GM10847 (cell line): ENCODE measurements around the gene LIN28A.
A peak's percentile ranks its signal among the peaks of the same experiment; 100 is the strongest.

ENCODE experiments used
- POLR2A ChIP-seq: IDR thresholded peaks from 2 replicates; pipeline ENCODE4 v1.6.1; 2011; ENCODE audit not compliant: insufficient read length; ENCODE audit errors: extremely low read depth

The LIN28A gene

GRCh38 chr1:26411624-26412074 lies 1.0 kb downstream of the LIN28A start:
- no peak for TF ChIP-seq POLR2A

DNA sequence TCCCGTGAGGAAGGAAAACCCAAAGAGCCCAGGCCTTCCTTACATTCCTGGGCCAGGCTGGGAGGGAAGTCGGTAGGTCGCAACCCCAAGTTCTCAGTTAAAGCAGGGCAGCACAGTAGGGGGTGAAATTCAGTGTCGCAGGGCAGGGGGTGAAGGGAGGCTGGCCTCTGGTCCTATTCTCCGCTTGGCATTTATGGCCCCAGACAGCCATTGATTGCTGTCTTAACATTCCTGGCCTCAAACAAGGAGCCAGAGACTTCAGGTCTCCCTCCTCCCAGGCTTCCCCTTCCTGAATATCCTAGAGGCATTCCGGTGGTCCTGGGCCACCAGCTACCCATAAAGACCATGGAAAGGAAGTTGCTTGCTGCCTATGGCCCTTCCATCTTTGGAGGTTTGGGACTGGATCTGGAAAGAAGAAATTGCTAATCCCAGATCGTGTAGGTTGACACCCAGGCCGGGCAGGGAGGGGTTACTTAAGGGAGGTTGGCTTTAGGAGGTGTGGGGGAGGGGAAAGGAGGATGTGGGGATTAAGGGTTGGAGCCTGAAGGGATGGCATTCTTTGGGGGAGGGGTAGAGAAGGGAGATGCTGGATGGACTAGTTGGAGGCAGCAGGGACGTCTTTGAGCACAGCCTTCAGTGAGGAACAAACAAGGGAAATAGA lies 1.7 kb downstream of the LIN28A start:
- TF ChIP-seq POLR2A, result no peak

DNA sequence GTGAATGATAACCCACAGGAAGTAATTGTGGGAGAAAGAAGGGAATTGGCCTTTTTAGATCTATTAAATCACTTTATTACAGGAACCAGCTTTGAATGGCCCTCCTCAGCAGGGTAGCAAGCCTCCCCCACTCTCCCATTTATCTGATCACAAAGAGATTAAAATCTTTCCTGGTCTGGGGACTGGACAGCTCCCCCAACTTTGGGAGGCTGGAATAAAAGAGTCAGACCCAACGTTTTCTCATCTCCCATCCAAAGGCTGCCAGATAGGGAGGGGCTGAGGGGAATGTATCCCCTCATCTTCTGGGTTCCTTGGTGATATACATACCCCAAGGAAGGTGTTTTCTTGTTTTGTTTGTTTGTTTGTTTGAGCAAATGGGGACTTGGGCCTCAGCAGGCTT lies 2.4 kb downstream of the LIN28A start:
- no peak for TF ChIP-seq POLR2A

GRCh38 chr1:26417111-26417759 lies 6.6 kb downstream of the LIN28A start:
- TF ChIP-seq POLR2A, result no peak

GRCh38 chr1:26418865-26419349 lies 8.3 kb downstream of the LIN28A start:
- TF ChIP-seq POLR2A, result no peak

- TF ChIP-seq POLR2A, result no peak
These were observed 8.9 kb downstream of the LIN28A start for GRCh38 chr1:26419494-26419893.

- no peak for TF ChIP-seq POLR2A
These were observed 19.1 kb downstream of the LIN28A start for GRCh38 chr1:26429721-26430120.

GRCh38 chr1:26431979-26432695 lies 21.5 kb downstream of the LIN28A start, which contains the start of gene DHDDS:
TSS of gene DHDDS (plus strand) at chr1:26432321. CDS start at chr1:26432946, 625 bp downstream.
- peak; percentile 80 for TF ChIP-seq POLR2A

- TF ChIP-seq POLR2A, result no peak
These were observed 22.2 kb downstream of the LIN28A start for GRCh38 chr1:26432793-26433192.

DNA sequence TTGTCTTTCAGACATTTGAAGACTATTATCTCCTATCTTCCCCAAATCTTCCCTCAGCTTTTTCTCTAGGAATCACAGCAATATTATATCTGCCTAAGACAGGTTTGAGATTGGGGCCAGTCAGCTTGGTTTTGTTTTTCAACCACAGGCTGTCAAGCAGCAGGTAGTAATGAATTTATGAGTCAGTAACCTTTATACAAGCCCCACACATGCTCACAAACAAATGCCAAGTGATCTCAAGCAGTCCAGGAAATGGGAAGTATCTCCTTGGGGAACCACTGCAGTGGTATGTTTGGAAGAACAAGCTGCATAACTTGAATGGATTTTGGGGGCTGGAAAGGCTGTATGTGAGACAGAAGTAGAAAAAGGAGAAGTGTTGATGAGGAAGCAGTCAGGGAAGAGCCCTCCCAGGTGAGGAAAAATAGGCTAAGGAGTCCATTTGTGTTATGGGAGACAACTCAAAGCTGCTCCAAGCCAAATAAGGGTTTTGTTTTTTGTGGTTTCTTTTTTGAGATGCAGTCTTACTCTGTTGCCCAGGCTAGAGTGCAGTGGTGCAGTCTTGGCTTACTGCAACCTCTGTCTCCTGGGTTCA lies 23.6 kb downstream of the LIN28A start:
- TF ChIP-seq POLR2A, result no peak

GRCh38 chr1:26438041-26438440 lies 27.4 kb downstream of the LIN28A start:
- no peak for TF ChIP-seq POLR2A

- TF ChIP-seq POLR2A, result no peak
These were observed 29.6 kb downstream of the LIN28A start for GRCh38 chr1:26440259-26440658.

DNA sequence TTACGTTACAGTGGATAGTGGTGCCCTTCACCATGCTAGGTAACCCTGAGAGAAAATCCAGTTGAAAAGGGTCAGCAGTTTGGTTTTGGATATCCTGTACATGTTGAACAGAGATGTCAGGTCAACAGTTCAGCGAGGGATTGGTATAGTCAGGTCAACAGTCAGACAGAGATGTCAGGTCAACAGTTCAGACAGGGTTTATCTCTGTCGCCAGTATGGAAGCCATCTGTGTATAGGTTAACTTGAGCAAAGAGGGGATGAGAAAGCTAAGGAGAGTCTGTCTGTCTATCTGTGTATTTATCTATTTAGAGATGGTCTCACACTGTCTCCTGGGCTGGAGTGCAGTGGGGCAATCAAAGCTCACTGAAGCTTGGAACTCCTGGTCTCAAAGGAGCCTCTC lies 39.3 kb downstream of the LIN28A start:
- TF ChIP-seq POLR2A, result no peak

DNA sequence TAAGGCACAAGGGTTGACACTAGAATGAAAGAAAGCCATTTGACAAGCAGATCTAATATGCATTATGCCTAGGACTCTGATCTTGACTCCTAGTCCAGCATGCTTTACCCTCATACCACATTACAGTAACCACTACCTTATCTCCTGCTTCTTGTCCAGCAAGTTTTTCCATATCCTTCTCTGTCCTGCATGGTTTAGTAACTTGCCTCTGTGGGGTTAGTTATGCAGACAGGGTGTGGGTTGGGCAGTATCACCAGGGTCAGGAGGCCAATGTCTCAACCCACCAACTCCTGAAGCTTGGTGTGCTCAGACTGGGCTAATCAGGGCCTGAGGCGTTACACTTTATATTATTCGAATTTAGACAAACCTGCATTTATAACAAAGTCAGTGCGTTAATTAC lies 40.3 kb downstream of the LIN28A start:
- TF ChIP-seq POLR2A, result no peak

DNA sequence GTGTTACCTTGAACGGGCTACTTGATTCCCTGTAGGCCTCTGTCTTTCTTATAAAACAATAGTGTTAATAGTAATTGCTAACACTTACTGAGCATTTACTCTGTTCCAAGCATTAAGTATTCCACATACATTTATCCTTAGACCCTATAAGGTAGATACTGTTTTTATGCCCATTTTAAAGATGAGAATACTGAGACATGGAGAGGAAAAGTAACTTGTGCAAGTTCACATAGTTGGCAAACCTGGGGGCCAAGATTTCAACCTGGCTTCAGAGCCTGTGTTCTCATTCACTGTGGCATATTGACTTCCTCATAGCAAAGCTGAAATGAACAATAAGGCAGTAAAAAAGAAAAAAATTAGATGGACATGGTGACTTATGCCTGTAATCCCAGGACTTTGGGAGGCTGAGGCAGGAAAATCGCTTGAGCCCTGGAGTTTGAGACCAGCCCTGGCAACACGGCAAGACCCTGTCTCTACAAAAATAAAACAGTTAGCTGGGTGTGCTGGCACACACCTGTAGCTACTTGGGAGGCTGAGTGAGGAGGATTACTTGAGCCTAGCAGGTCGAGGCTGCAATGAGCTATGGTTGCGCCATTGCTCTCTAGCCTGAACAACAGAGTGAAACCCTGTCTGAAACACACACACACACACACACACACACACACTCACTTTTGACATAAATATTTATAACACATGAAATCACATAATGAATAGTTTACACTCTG lies 42.0 kb downstream of the LIN28A start:
- TF ChIP-seq POLR2A, result no peak

DNA sequence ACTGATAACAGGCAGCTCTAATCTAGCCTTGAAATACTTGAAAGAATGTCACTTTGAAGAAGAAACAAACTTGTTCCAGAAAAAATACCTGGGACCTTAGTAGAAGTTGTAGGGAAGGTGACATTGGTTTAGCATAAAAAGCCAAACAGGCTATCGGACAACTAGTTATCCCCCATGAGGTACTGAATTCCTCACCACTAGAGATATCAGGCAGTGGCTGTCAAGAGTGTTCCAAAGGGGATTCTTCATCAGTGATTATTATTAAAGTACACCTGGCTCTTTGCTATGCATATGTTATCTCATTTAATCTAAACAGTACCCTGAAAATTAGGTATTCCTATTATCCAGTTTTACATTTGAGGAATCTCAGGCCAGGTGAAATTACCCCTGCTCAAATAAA lies 48.5 kb downstream of the LIN28A start:
- no peak for TF ChIP-seq POLR2A
